Ovary (tissue), 9 donors: ENCODE data around the gene OR10H1. TPM values are rescaled to one million over a fixed set of nuclear protein-coding genes. Genes with fewer than 3 reads are reported as not detected.
"Not testable (repeated sequence)": the region's sequence is repeated elsewhere in the genome, so short reads cannot be mapped to it uniquely, and the experiment has no call there.

Source experiments
- DNase-seq, 5 donors: peaks; one replicate each; pipeline ENCODE4 v3.0.0-alpha.2; 2019 to 2020
- H3K27ac ChIP-seq, 2 donors: fragments of 200-600 bp; one replicate each; pipeline versions ENCODE4 v1.5.1 to v1.8.0; 2019 to 2022
- H3K27me3 ChIP-seq: fragments of 200-600 bp; one replicate; pipeline ENCODE4 v1.8.0; 2022
- H3K36me3 ChIP-seq: fragments of 200-600 bp; sonication (generic); one replicate; pipeline ENCODE4 v1.5.1; 2019
- H3K4me1 ChIP-seq: one replicate; pipeline ENCODE4 v1.8.1; 2013; ENCODE audit warnings: mild to moderate bottlenecking, moderate library complexity; ENCODE audit not compliant: insufficient read depth
- H3K4me3 ChIP-seq: fragments of 200-600 bp; sonication (generic); one replicate; pipeline ENCODE4 v1.5.1; 2017
- H3K9me3 ChIP-seq, 2 donors: fragments of 200-600 bp in 1 of 2; sonication (generic) in 1 of 2; one replicate each; pipeline versions ENCODE4 v1.5.1 to v1.8.1; 2013 to 2019; ENCODE audit warnings: mild to moderate bottlenecking in 1 of 2, moderate library complexity in 1 of 2
- EP300 ChIP-seq: sonication (generic); formaldehyde crosslinking; IDR thresholded peaks from one replicate; pipeline ENCODE4 v1.6.1; 2017; ENCODE audit warnings: antibody characterized with exemption
- POLR2A ChIP-seq: fragments of 450-650 bp; IDR thresholded peaks from one replicate; pipeline ENCODE4 v1.6.1; 2017; ENCODE audit warnings: antibody characterized with exemption, mild to moderate bottlenecking, moderate library complexity
- WGBS, 3 donors: extraction: QIAGEN DNeasy Blood & Tissue Kit in 1 of 3; methylation state at CpG; one replicate each; pipeline versions ENCODE4 v1.1.5 to v1.1.7; 2013 to 2017; 5-methylcytosine and 5-hydroxymethylcytosine counted together
- intact Hi-C, 4 donors: fragments of 100-400 bp; cut with DNase I; formaldehyde crosslinking; loops; one replicate each; pipeline versions ENCODE4 v1.11.0 to v1.15.1; 2022 to 2023
- polyA plus RNA-seq, 2 donors: library from polyadenylated mRNA; stranded (reverse); fragments of 200-250 nt in 1 of 2; fragments of 350-450 nt in 1 of 2; fragmentation: Illumina TruSeq in 1 of 2; extraction: RNeasy Lipid Tissue Mini Kit (QIAGEN cat#74804) in 1 of 2; gene quantifications; one replicate each; pipeline ENCODE4 v1.2.3, GENCODE V29; 2013 to 2014
- total RNA-seq, 7 donors: library from RNA; depleted of rRNA in 2 of 7; stranded (reverse); fragments of >200 nt in 2 of 7; fragmentation: NEBNext Ultra II Directional in 3 of 7; extraction: Animal tissue kit (Norgen Biotek cat#: 25700) in 3 of 7; gene quantifications; one replicate each; pipeline versions ENCODE4 v1.1.0 to v1.2.4, GENCODE V29; 2016 to 2023
- TF ChIP-seq, protein P1 (sequence below), 3 donors: fragments of 450-650 bp in 2 of 3; fragments of 200-600 bp in 1 of 3; IDR thresholded peaks; one replicate each; pipeline versions ENCODE4 v1.5.1 to v1.8.0; 2016 to 2022; ENCODE audit warnings: antibody characterized with exemption in 3 of 3, mild to moderate bottlenecking in 1 of 3
- donor health status: DM: no; HTN: no; CAD: no; lungs with moderate emphysema.
- donor health status: DM: no; HTN: no; CAD: no.
- donor health status: Bipolar disorder and iron deficiency.
- donor health status: DM: yes; HTN: yes; CAD: no.
- donor health status: DM: no; HTN: no; CAD: no.
- donor health status: DM: yes; HTN: yes; CAD: no.

Gene OR10H1
- total and polyA plus RNA-seq, 9 donors, result not detected

DNA sequence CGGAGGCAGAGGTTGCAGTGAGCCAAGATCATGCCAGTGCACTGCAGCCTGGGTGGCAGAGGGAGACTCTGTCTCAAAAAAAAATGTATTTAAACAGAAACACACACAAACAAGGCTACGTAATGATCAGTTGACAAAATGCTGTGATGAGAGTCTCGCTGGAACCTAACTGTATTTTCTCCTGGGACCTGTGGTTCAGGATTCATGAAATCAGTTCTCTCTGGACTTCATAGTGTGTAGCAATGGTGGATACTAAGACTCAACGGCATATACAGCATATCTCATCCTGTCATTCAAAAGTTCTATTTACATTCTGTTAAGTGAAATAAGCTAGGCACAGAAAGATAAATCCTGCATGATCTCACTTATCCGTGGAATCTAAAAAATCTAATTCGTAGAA lies 45.1 kb upstream of the OR10H1 start:
- no peaks in the 10 kb centered on the region for H3K9me3 ChIP-seq
- no peak overlapping the region for H3K27ac ChIP-seq
- H3K27me3 ChIP-seq, result no peaks in the 10 kb centered on the region

DNA sequence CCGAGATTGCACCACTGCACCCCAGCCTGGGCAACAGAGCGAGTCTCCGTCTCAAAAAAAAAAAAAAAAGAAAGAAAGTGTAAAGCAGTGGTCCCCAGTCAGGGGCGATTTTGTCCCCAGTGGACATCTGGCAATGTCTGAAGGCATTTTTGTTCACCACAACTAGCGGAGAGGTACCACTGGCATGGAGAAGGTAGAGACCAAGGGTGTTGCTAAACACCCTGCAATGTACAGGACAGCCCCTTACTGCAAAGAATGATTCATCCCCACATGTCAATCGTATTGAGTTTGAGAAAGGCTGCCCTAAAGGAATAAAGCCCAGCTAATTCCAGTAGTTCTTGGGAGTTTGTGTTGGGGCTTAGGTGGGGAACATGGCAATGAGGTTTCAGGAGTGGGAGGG lies 43.7 kb upstream of the OR10H1 start:
- intact Hi-C loops, result no loop called here
- no peak for DNase-seq
- Histone ChIP-seq H3K4me1 (no peaks in the 10 kb centered on the region), H3K36me3 (no peaks in the 10 kb centered on the region), H3K4me3 (no peak overlapping the region), H3K9me3 (no peaks in the 10 kb centered on the region), H3K27ac (no peak overlapping the region), H3K27me3 (no peaks in the 10 kb centered on the region)
- WGBS, 3 donors, result 69 to 82% (median 78%) methylated on average over 6 of the region's 6 CpGs
- TF ChIP-seq EP300 (no peak), POLR2A (no peak)
- TF ChIP-seq, protein P1, sequence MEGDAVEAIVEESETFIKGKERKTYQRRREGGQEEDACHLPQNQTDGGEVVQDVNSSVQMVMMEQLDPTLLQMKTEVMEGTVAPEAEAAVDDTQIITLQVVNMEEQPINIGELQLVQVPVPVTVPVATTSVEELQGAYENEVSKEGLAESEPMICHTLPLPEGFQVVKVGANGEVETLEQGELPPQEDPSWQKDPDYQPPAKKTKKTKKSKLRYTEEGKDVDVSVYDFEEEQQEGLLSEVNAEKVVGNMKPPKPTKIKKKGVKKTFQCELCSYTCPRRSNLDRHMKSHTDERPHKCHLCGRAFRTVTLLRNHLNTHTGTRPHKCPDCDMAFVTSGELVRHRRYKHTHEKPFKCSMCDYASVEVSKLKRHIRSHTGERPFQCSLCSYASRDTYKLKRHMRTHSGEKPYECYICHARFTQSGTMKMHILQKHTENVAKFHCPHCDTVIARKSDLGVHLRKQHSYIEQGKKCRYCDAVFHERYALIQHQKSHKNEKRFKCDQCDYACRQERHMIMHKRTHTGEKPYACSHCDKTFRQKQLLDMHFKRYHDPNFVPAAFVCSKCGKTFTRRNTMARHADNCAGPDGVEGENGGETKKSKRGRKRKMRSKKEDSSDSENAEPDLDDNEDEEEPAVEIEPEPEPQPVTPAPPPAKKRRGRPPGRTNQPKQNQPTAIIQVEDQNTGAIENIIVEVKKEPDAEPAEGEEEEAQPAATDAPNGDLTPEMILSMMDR (IDR thresholded peaks at IDR 0.05), result no peak

More for the DNA sequence above, 45.1 kb upstream of the OR10H1 start:
- TF ChIP-seq POLR2A (no peak), EP300 (no peak)
- TF ChIP-seq, protein P1 (IDR thresholded peaks at IDR 0.05), result no peak
- Histone ChIP-seq H3K4me1 (no peaks in the 10 kb centered on the region), H3K4me3 (no peak overlapping the region), H3K36me3 (no peaks in the 10 kb centered on the region)
- WGBS, 3 donors, result 63 to 70% (median 63%) methylated on average over 6 of the region's 6 CpGs
- intact Hi-C loops, result no loop called here
- no peak for DNase-seq

DNA sequence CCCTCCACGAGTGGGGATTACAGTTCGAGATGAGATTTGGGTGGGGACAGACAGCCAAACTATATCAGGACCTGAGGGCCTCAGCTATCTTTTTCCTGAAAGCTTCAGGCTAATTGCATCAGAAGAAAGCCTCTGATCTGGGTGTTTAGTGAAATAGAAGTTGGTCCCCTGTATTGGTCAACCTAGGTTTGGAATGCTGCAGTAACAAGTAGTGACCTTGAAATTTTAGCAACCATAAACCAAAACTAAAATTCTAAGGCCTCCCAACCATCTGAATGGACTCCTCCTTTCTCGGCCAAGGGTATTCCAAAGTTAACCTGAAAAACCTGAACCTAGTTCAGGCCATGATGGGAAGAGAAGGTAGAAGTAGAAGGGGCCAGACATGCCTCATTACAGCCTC lies 34.9 kb upstream of the OR10H1 start:
- Histone ChIP-seq H3K4me3 (no peak overlapping the region), H3K27ac (no peak overlapping the region), H3K27me3 (no peaks in the 10 kb centered on the region), H3K9me3 (peaks cover 0 to 4% of the 10 kb centered on the region in 2 donors), H3K36me3 (no peaks in the 10 kb centered on the region), H3K4me1 (no peaks in the 10 kb centered on the region)
- DNase-seq, result no peak
- no peak for TF ChIP-seq POLR2A
- TF ChIP-seq, protein P1 (IDR thresholded peaks at IDR 0.05), result no peak
- intact Hi-C loops, result no loop called here
- WGBS, 3 donors, result 66 to 86% (median 81%) methylated on average over 3 of the region's 3 CpGs

DNA sequence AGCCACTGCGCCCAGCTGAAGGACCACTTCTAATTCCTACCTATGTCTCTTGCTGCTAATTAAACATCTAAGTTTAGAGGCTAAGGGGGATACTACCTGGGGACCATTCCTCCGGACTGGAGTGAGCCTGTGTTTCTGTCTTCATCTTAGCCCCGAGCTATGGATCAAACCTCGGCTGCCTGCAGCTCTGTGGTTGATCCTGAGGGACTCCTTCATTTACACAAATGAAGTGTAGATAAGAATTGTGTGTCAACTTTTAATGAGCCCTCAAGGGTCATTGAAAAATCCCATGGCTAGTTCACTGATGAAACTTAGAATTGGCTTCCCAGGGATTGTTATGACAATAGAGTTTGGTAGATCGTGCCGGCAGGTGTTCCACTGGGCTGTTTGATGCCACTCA lies 31.5 kb upstream of the OR10H1 start:
- intact Hi-C loops, result no loop called here
- 76 to 91% (median 78%) methylated on average over 6 of the region's 6 CpGs for WGBS, 3 donors
- DNase-seq, result no peak
- H3K27me3 ChIP-seq, result no peaks in the 10 kb centered on the region
- TF ChIP-seq POLR2A (no peak), EP300 (no peak)
- TF ChIP-seq, protein P1 (IDR thresholded peaks at IDR 0.05), result no peak
- H3K9me3 ChIP-seq, result peaks cover 0 to 1% of the 10 kb centered on the region in 2 donors
- H3K36me3 ChIP-seq, result no peaks in the 10 kb centered on the region
- no peak overlapping the region for H3K27ac ChIP-seq
- no peak overlapping the region for H3K4me3 ChIP-seq
- no peaks in the 10 kb centered on the region for H3K4me1 ChIP-seq

DNA sequence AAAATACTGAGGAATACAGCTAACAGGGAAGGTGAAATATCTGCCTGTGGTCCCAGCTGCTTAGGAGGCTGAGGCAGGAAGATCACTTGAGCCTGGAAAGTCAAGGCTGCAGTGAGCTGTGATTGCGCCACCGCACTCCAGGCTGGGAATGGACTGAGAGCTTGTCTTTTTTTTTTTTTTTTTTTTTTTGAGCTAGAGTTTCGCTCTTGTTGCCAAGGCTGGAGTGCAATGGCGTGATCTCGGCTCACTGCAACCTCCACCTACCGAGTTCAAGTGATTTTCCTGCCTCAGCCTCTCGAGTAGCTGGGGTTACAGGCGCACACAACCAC lies 28.4 kb upstream of the OR10H1 start:
- H3K36me3 ChIP-seq, H3K27me3 ChIP-seq, H3K9me3 ChIP-seq, H3K27ac ChIP-seq, H3K4me3 ChIP-seq, intact Hi-C loops, H3K4me1 ChIP-seq: not testable (repeated sequence)
- DNase-seq, result peak in 1 of 5 donors; percentile 21
- WGBS, 3 donors, result 51 to 71% (median 68%) methylated on average over 8 of the region's 8 CpGs
